HG02588 (cell line): ENCODE measurements around the gene TSPAN12.
"Not testable (repeated sequence)": the region's sequence is repeated elsewhere in the genome, so short reads cannot be mapped to it uniquely, and the experiment has no call there.

Source experiments
- ATAC-seq: cut with Tn5 transposase; IDR thresholded peaks from one replicate; pipeline ENCODE4 v1.9.1; 2021; ENCODE audit warnings: mild to moderate bottlenecking, moderate library complexity; ENCODE audit not compliant: unreplicated experiment

TSPAN12 gene, protein sequence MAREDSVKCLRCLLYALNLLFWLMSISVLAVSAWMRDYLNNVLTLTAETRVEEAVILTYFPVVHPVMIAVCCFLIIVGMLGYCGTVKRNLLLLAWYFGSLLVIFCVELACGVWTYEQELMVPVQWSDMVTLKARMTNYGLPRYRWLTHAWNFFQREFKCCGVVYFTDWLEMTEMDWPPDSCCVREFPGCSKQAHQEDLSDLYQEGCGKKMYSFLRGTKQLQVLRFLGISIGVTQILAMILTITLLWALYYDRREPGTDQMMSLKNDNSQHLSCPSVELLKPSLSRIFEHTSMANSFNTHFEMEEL

DNA sequence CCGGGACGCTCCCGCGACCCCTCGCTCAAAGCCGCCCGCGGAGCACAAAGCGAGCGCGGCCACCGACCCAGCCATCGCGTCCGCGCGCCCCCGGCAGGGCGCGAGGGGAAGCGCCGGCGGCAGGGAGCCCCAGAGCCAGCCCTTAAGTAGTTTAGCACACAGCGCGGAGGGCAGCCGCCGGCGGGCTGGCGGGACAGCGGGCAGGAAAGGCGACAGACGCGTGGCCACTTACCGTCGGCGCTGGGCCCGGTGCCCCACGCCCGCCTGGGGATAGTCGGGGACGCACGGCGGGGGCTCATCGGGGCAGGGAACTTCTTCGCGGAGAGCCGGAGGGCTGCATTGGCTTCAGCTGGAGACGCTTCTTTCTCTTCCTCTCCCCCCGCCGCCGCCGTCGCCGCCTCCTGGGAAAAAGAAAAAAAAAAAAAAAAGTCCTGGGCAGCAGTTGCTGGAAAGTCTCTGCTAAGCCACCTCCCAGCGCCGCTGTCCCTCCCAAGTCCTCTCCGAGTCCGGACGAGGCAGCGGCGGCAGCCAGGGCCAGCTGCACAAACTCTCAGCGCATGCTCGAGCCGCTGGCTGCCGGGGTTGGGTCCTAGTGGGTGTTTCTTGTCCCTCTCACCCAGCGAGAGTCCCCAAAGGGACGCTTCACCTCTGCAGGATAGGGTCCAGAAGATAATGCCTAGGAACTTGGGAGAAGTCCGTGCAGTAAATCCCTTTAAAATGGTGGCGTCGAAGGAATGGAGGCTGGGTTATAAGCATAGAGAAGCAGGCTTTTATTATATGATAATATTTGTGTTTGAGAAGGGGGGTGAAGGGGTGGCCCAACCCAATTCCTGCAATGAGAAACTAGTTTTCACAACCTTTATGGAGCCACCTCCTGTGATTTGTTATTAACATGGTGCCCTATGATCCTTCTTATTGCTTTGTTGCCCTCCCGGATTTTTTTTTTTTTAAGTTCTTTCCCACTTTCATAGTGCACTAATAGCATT is at the start of gene TSPAN12:
TSS of gene TSPAN12 (minus strand) at position 557 of the 986 bp plus-strand sequence. CDS start 1,381 bp downstream, outside the sequence.
- ATAC-seq: peak; percentile 88

DNA sequence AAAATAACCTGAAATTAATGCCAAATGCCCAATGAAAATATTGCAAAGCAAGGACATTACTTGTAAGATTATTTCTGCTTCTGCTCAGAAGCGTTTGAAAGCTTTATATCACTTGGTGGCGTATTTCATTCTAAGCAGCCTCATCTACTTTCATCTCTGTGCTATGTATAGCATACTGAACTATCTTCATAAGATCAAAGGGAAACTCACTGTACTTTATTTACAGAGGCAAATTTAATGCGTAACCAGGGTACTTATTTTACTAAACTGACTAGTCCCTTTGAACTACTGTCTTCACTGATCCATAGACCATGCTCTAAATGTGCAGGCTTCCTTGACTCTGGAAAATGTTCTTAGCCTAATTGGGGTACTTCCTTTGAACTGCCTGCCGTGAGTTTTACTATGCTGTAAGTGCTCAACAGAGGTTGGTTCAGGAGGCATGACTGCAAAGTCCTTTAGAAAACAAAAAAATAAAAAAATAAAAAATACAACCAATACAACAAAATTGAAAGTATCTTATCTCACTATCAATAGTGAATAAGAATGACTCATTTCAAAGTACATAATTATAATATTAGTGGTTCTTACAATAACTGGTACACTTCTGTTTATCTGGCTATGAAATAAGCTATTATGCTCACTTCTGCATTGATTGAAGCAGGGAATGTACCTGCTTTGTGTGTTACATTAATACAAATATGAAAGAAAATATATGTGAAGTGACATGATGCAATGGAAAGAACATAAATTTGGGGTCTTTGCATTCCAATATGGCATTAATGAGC is 41.0 kb upstream of the TSPAN12 start:
- ATAC-seq: no peak

DNA sequence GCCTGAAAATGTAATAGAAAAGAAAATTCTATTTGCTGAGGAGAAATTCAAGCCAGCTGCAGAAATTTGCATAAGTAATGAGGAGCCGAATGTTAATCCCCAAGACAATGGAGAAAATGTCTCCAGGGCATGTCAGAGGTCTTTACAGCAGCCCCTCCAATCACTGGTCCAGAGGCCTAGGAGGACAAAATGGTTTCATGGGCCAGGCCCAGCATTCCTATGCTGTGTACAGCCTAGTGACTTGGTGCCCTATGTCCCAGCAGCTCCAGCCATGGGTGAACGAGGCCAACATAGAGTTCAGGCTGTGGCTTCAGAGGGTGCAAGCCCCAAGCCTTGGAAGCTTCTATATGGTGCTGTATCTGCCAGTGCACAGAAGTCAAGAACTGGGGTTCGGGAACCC is 37.3 kb upstream of the TSPAN12 start:
- not testable (repeated sequence) for ATAC-seq

DNA sequence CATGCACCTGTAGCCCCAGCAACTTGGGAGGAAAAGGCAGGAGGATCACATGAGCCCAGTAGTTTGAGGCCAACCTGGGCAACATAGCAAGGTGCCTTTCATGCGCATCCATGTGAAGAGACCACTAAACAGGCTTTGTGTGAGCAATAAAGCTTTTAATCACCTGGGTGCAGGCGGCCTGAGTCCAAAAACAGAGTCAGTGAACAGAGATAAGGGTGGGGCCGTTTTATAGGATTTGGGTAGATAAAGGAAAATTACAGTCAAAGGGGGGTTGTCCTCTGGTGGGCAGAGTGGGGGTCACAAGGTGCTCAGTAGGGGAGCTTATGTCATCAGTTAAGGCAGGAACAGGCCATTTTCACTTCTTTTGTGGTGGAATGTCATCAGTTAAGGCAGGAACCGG is 27.7 kb upstream of the TSPAN12 start:
- not testable (repeated sequence) for ATAC-seq

DNA sequence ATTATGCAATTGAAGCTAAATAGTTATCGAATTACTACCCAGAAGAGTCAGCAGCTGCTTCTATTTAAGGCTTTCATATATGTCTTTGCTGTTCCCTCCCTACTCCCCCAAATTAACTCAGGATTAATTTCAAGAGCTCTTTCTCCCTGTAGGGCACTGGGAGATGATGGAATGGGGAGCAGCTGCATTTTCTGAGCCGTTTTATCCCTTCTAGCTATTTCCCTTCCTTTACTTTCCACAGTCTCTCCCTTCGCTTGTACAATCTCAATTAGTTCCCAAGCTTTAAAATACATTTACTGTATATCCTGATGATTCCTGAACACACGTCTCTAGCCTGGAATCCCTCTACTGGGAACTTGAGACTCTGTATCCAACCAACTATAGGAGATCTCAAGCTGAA is 19.8 kb upstream of the TSPAN12 start:
- no peak for ATAC-seq

DNA sequence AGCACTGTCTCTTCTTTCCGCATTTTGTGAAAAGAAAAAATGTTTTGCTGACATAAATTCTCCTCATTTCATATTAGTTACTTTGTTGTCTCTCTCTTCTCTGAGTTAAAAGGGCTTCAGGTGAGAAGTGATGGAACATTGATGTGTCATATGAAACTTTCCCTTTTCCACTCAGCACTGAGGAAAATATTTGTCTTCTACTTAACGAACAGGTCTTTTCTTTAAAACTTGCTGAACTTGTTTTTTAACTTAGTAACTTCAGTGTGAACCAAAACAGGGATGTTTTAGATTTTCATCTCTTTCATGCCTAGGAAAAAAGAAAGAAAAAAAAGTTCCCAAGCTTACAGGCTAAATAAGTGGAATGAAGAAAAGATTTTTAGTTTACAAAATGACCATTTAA is 19.0 kb upstream of the TSPAN12 start:
- ATAC-seq: no peak

DNA sequence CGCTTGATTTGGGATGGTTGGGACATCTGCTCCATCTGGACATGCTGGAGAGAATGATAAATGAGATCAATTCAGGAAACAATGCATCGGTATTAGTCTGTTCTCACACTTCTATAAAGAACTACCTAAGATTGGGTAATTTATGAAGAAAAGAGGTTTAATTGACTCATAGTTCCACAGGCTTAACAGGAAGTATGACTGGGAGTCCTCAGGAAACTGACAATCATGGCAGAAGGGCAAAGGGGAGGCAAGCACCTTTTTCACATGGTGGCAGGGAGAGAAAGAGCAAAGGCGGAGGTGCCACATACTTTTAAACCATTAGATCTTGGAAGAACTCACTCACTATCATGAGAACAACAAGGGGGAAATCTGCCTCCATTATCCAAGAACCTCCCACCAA is 16.8 kb upstream of the TSPAN12 start:
- no peak for ATAC-seq

DNA sequence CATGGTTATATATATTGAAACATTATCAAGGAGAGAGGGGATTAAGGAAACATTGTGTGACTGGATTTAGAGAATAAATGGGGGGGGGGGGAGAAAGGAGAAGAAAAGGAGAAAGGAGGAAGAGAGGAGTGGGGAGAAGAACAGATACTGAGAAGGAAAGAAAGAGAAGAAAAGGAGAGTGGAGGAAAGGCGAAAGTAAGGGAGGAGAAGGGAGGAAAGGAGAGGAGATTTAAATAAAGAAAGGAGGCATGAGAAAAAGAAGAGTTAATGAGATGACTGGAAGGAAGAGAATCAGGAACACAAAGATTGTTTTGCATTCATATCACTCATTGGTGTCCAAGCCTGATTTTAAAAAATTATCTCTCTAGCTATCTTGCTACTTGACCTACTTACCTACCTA is 16.1 kb upstream of the TSPAN12 start:
- ATAC-seq: no peak

DNA sequence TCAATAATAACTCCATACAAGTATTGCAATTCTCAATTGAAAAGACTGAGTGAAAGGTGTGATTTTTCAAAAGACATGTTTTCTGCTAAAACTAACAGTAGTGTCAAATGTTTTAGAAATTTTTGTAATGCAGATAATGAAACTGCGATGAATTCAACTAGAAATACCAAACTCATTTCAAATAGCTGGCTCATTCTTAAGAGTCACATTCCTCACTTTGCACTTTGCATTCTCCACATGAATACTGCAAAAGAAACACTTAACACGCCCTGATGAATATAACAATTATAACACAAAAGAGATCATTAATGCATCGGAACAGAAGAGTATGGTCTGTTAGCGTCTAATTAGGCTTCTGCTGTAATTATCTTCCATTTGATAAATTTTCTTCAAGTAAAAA is 15.5 kb upstream of the TSPAN12 start:
- no peak for ATAC-seq

DNA sequence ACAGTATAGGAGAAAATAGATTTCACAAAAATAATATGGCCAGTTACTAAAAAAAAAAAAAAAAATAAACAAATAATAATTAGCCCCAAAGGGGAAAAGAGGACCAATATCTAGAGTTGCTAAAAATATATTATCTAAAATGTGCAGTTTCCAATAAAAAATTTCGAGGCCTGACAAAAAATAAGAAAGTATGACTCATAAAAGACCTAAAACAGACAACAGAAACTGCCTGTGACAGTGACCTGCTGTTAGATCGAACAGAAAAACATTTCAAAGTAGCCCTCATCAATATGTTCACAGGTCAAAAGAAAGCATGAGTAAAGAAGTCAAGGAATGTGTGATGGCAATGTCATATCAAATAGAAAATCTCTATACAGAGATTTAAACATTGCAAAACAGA is 11.8 kb upstream of the TSPAN12 start:
- peak; percentile 57 for ATAC-seq

DNA sequence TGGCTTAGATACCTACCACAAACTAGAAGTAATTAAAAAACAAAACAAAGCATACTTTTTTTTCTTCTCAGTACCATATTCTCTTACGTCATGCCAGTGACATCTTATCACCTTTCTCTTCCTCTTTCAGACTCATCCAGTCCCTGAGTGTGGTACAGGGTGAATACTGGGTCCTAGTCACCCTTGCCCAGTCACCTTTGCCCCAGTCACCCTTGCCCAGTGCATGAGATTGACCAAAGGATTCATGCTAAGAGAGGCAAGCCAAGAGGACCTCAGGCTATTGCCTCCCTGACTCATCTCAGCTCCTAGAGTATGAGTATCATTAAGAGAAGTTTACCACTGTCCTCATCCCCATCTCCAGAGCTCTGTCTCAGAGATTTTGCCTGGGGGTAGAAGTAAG is 10.0 kb upstream of the TSPAN12 start:
- ATAC-seq: peak; percentile 62

DNA sequence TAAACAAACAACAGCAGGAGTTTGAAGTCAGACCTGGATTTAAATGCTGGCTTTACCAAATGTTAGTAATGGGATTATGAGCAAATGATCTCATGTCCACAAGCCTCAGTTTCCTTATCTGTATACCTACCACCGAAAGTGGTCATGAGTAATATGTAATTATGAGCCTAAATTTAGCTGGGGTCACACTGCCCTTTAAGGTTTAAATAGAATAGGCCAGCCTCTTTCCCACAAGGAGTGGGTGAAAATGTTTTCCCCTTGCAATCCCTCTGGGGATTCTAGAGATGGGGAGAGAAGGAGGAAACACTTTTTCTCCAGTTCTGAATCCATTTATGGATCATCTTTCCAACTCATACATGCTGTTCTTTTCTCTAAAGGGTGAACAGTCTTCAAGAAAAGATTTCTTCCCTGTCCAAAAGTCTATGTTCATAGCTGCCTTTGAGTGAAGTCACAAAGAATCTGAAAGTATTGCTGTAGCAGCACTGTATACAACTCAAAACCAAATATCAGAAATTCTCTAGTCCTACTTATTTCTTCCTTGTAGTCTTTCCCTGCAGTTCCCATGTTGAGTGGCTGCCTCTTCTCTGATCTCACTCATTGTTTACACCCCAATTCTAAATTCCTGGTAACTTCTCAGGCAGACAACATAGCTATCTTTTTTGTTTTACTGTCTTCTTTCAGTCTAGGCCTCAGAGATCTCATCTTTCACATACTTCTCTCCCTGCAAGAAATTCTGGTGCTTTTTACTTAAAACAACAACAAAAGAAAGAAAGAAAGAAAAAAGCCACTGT is 7.4 kb upstream of the TSPAN12 start:
- no peak for ATAC-seq

DNA sequence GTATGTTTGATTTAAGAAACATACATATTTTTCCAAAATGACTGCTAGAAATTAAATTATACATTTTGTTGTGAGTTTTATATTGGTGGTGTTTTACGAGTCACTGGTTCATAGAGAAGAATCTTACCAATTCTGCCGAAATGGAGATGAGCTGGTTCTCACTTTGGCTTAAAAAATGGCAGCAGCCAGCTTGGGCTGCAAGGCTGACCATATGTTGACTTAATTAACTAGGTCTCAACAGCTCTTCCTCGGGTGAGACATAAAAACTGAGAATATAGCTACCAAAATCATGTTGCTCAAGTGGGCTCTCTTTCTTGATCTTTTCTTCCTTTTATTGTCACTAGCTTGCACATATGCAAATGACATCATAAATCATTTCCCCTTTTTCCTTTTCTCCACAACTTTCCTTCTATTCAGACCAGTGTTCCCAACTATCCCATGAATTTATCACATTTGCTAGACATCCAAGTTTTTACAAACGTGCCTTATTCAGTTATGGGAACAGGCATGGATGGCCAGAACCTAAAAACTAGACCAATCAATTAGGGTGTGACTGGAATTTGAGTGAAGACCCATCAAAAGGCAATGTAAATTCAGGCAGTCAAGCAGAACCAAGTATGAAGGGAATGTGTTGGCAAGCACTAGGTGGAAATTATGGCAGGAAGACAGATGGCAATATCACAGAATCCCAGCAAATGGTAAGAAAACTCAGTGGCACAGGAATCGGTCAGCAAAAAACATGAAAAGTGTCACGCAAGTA is 6.4 kb upstream of the TSPAN12 start:
- ATAC-seq: no peak

DNA sequence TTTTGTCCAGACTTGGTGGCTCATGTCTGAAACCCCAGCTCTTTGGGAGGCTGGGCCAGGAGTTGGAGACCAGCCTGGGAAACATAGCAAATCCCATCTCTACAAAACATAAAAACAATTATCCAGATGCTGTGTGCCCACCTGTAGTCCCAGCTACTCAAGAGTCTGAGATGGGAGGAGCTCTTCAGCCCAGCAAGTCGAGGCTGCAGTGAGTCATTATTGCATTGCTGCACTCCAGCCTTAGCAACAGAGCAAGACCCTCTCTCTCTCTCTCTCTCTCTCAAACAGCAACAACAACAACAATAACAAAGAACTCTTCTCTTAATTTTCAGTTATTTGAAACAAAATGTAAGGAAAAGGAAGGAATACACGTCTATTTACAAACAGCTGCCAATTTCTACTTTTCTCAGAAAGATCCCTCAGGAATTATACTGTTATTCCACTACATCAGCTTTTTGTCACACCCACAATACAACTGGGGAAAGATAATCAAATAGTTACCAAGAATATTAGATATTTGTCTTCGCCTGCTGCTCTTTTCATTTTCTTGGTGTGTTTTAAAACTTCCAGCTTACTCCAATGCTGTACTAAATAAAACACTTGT is 5.1 kb upstream of the TSPAN12 start:
- no peak for ATAC-seq

DNA sequence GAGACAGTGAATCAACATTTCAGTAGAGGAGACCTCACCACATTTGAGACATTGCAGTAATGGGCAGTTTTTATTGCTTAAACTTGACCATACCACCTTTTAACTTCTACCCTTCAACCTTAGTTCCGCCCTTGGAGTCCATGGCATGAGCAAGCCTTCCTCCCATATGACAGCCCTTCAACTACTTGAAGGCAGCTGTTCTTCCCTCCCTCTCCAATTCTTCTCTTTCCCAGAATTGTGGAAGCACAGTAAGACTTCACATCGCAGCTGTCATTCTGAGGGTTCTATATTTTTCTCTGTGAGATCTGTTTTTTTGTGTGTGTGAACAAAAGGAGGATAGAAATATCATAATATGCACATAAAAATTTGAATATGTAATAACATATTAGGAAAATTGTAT is 2.2 kb upstream of the TSPAN12 start:
- ATAC-seq: no peak

DNA sequence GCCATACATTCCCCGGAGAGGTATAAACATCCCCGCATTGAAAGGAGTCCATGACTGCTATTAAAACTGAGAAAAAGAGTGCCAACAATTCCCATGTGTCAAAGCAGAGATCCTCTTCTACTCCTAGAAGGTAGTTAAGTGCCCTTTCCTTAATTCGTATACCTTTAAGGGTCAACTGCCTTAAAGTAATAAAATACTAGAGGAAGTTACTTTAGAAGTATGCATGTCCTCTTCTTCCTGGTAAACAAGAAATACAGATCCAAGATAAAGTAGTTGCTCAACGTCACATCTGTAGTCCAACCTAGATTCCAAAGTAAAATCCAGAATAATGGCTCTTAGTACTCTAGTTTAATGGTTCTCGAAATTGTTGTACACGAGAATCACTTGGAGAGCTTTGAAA is 1.5 kb upstream of the TSPAN12 start:
- no peak for ATAC-seq

DNA sequence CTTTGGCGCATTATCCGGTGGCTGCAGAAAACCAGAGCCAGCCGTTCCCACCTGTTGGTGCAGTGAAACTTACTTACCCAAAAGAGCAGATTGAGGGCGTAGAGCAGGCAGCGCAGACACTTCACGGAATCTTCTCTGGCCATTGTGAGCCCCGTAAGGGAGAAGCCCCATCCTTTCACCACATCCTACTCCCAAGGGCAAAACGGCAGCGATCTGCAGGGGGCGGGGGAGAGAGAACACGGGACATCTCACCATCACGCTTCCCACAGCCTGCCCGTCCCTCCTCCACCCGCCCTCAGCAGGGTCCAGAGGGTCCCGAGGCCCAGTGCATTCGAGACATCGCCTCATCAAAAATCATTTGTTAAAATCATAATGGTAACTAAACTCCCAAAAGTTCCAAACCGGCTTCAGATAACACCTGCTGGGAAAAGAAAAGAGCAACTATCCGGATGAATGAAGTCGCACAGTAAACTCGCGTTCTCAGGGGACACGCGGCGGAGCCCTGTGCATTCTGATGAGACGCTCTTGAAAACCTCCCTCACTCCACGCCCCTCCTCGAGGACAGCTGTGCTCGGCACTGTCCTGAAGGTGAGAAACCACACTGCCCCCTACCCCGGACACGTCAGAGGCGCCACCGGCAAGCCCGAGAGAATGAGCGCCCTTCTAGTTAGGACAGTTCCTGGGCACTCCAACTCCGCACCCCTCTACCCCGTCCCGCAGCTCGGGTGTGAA is 1.2 kb downstream of the TSPAN12 start:
- peak; percentile 60 for ATAC-seq

DNA sequence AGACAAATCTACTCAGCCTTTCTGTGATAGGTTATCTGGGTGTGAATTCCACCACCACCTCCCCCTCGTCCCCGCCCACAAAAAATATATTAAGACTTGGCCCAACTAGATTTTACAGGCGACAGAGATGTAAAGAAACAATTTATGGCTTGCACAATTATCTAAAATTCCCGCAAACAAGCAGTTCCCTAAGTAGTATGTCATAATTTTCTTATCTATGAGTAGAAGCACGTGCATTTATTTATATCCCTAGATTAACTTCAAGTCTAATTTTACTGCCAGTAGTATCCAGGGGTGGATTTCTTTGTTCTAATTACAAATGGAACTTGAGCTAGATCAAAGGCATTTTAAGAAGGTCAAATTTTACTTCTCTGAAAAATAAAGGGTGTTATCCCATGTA is 1.7 kb downstream of the TSPAN12 start:
- ATAC-seq: no peak

DNA sequence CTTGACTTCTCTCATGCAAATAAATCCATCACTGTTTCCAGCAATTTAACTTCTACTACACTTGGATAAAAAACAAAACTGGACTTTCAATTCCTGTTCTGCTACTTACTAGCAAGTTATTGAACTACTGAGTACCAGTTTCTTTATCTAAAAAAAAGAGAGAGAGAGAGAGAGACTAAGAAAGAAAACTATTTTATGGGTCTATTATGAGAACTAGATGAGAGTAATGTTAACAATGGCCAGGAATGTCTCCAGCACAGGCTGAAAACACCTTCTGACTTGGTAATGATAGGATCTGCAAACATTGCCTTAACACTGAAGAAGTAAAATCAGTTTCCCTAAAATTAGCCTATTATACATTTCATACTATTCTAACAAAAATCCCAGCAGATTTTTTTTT is 5.2 kb downstream of the TSPAN12 start:
- ATAC-seq: no peak
